HG02943 (cell line): ENCODE results near the gene VDAC1.

Experiments used
- ATAC-seq: cut with Tn5 transposase; IDR thresholded peaks from one replicate; pipeline ENCODE4 v1.9.1; 2021; ENCODE audit warnings: mild to moderate bottlenecking, low read depth, moderate library complexity; ENCODE audit not compliant: unreplicated experiment

VDAC1 gene

DNA sequence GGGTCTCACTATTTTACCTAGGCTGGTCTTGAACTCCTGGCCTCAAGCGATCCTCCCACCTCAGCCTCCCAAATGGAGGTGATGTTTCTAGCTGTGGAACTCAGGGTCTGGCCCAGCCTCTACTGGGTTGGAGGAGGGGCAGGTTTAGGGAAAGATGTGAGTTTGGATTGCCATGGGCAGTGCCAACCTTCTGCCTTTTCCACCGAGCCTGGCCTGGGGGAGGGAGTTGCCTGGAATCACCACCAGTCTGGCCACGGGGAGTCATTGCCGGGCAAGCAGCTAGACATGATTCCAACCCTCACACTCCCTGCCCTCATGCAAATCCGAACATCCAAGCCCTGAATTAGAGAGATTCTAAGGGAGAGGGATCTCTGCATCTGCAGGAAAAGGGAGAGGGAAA lies 21.0 kb upstream of the VDAC1 start:
- no peak for ATAC-seq

- ATAC-seq: no peak
These were observed 20.0 kb upstream of the VDAC1 start for GRCh38 chr5:134024811-134025210.

DNA sequence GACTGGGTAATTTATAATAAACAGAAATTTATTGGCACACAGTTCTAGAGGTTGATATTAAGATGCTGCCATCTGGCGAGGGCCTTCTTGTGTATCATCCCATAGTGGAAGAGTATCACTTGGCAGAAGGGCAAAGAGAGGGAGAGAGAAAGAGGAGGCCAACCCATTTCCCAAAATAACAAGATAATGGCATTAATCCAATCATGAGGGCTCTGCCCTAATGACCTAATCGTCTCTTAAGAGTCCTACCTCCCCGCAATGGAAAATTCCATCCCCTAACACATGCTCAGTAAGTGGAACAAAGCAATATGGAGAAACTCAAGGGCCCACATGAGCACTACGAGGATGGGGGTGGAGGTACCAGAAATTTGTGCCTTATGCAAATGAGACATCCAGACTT lies 17.6 kb upstream of the VDAC1 start:
- ATAC-seq: no peak

DNA sequence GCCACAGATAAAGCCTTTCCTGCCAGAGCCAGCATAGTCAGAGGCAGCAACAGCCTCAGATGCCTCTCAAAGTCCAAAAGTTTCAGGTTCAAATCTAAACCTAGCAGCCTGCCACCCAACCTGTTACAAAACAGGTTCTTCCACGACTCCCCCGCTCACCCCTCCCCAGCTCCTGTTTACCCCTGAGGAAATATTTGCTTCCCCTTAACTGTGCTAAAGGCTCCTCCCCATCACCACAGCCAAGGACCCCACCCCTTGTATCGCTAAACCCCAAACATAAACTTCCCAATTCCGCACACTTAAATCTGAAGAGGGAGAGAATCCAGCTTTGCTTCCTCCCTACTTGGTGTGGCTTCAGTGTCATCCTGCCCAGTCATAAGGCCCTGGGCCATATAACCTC lies 15.4 kb upstream of the VDAC1 start:
- no peak for ATAC-seq

GRCh38 chr5:134019636-134020035 lies 14.9 kb upstream of the VDAC1 start:
- no peak for ATAC-seq

GRCh38 chr5:134018986-134019316 lies 14.2 kb upstream of the VDAC1 start:
- ATAC-seq: no peak

DNA sequence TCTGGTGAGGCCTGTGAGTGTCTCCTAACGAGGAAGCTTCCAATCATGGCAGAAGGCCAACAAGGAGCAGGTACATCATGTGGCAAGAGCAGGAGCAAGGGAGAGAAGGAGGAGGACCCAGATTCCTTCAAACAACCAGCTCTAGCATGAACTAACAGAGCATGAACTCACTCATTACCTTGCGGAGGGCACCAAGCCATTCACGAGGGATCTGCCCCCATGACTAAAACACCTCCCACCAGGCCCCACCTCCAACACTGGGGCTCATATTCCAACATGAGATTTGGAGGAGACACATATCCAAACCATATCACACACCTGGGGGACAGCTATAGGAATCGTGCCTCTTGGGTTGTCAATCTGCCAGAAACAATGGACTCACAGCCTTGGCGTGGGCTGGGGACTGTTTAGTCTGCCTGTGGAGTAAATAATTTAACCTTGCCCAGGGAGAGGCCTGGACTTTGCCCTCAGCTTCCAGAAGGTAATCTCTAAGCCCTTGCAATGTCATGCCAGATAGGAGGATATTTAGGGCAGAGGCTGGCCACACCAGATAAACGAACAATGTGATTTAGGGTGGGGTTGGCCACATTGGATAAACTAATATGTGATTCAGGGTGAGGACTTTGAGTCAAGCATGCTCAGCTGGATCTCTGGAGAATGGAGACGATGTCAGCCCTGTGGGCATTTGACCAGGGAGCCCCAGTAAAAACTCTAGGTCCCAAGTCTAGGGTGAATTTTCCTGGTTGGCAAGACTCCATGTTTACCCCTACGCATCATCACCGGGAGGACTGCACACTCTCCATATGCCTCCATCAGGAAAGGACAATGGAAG lies 13.6 kb upstream of the VDAC1 start:
- no peak for ATAC-seq

- ATAC-seq: no peak
These were observed 3.5 kb upstream of the VDAC1 start for GRCh38 chr5:134008266-134008749.

- no peak for ATAC-seq
These were observed 2.9 kb upstream of the VDAC1 start for GRCh38 chr5:134007581-134008265.

DNA sequence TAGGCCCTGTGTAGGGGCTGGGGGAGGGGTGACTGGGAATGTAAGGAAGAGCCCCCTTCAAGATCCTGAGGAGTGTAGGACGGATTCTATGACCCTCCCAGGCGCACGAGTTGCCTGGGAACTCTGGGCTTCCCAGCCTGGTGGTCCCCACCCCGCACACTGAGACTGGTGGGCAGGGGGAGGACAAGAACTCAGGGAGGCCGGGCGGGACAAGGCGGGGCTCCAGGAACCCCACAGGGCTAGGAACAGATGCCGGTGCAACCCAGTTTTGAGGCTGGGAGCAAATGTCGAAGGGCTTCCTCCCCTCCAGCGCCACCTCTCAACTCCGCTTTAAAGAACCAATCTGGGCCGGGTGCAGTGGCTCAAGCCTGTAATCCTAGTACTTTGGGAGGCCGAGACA lies 1.3 kb upstream of the VDAC1 start:
- no peak for ATAC-seq

GRCh38 chr5:134005417-134006061 lies 764 bp upstream of the VDAC1 start:
- peak; percentile 15 for ATAC-seq

GRCh38 chr5:134003817-134004625 lies 754 bp downstream of the VDAC1 start:
- peak; percentile 38 for ATAC-seq

DNA sequence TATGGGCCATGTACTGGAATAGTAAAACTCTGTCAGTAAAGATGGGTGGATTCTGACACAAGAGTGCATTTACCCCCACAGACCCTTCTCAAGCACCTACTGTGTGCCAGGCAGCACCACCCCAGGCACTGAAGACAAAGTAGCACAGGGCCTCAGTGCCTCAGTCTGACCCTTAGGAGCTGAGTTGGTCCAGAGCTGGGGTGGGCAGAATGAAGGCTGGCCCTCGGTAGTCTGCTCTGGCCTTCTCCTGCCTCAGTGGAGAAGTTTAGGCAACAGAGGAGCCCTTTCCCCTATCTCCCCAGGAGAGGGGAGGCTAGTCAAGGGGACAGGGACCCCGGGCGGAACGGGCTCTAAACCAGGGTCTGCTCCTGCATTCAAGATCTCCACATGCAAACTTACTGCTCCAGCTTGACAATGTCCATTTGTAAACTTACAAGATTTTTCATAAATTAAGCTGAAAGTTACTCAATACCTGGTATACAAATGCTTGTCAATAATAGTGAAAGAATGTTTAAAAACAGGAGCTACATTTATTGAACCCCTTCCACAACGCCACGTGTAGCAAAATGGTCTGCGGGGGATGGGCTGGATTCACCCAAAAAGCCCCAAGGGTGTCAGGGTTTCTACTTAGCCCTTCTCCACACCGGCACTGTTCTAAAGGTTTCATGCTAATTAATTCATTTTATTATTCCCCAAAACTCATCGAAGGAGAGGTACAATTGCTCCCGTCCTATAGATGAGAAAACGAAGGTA lies 1.5 kb downstream of the VDAC1 start:
- ATAC-seq: no peak

- no peak for ATAC-seq
These were observed 2.6 kb downstream of the VDAC1 start for GRCh38 chr5:134001938-134002731.

DNA sequence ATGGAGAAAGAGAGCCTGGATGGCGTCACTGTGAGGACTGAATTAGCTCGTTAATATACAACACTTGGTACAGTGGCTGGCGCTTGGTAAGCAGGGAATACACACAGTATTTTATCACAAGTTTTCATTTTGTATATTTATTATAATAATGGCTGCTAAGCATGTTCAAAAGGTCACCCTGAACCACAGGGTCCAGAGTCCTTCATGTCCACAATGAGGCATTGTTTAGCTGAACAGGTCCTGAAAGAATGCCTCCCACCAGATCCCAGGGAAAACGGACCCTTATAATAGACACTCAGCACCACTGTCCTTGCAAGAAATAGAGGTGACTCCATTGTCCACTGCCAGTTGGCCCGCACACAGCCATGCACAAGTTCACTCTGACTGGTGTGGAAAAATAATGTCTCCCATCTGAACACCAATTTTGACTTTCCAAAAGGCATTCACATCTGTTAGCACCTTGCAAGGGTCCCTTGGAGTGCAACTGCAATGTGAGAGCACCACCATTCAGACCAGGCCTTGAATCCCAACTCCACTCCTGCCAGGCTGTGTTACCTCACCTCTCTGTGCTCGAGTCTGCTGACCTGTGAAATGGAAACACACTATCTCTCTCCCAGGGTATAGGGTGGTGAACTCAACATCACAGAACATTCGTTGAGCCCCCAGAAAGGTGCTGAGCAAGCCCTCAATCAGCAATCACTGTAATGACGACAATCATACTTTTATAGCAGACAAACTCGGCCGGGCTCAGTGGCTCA lies 3.9 kb downstream of the VDAC1 start:
- no peak for ATAC-seq

GRCh38 chr5:134000091-134000511 lies 4.7 kb downstream of the VDAC1 start:
- ATAC-seq: no peak

- no peak for ATAC-seq
These were observed 6.0 kb downstream of the VDAC1 start for GRCh38 chr5:133998807-133999206.

DNA sequence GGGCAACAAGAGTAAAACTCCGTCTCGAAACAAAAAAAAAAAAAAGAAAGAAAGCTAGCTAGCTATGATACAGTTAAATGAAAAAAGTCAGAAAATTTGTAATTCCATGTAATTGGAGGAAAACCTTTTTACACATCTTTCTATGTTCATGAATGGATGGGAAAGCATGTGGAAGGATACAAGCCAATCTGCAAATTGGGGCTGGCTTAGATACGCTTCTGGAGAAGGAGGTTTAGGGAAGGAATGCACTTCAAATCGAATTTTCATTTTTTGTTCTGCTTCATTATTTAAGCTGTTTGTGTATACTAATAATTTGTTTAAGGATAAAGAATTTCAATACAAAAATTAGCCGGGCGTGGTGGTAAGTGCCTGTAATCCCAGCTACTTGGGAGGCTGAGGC lies 6.7 kb downstream of the VDAC1 start:
- no peak for ATAC-seq
